ENCODE results near the gene GLB1L. TPM values are rescaled to one million over a fixed set of nuclear protein-coding genes. Genes with fewer than 3 reads are reported as not detected.
A peak's percentile ranks its signal among the peaks of the same experiment; 100 is the strongest.
"Not testable (repeated sequence)": the region's sequence is repeated elsewhere in the genome, so short reads cannot be mapped to it uniquely, and the experiment has no call there.

GLB1L gene
- total and polyA plus RNA-seq, 2 of the 8 experiments (the other 6 are each of a cell fraction or from before 2014, with no cell fraction given): 3.7 to 4.0 TPM

GRCh38 chr2:219258942-219259341 lies 13.7 kb upstream of the GLB1L start:
- not testable (repeated sequence) for H3K4me3 ChIP-seq (ENCODE audit: extremely low read depth in 1 of 4, insufficient read depth in 2 of 4, low read depth in 3 of 4, low read length in 4 of 4)

More at GRCh38 chr2:219258942-219259341, 13.7 kb upstream of the GLB1L start:
- H3K4me2 ChIP-seq (ENCODE audit: insufficient read depth in 1 of 2, low read depth in 2 of 2, low read length in 2 of 2); H2AFZ ChIP-seq (ENCODE audit: low read length); H3K79me1 ChIP-seq (ENCODE audit: low read depth, low read length); H2BK20ac ChIP-seq (ENCODE audit: low read length); H3K36me3 ChIP-seq (ENCODE audit: control insufficient read depth in 2 of 4, insufficient read depth in 4 of 4, low read length in 3 of 4); H3K14ac ChIP-seq (ENCODE audit: insufficient read length); H4K8ac ChIP-seq (ENCODE audit: extremely low read depth, insufficient read depth, low read length); H3K56ac ChIP-seq (replicated peaks; ENCODE audit: insufficient read length, low read depth, low read length); H4K91ac ChIP-seq (replicated peaks; ENCODE audit: insufficient read length, low read length); H3K27ac ChIP-seq (ENCODE audit: low read depth, low read length); H3K79me2 ChIP-seq (ENCODE audit: control insufficient read depth in 1 of 2, insufficient read depth in 2 of 2, low read length in 2 of 2); H3K23ac ChIP-seq (ENCODE audit: insufficient read length); H3K9ac ChIP-seq (replicated peaks in 1 of 4; ENCODE audit: extremely low read depth in 1 of 4, low read depth in 3 of 4, low read length in 3 of 4); H4K20me1 ChIP-seq (replicated peaks in 1 of 2; ENCODE audit: control insufficient read depth in 1 of 2, insufficient read depth in 2 of 2, low read length in 2 of 2); H3K4me1 ChIP-seq (replicated peaks in 1 of 4; ENCODE audit: control insufficient read depth in 3 of 4, insufficient read depth in 4 of 4, low read length in 3 of 4); H2BK5ac ChIP-seq (ENCODE audit: low read depth, low read length); H3K4ac ChIP-seq (replicated peaks; ENCODE audit: insufficient read length, low read depth, low read length); DNase-seq (ENCODE audit: low read depth in 1 of 2, low spot score in 2 of 2); H4K5ac ChIP-seq (ENCODE audit: insufficient read length, low read depth, low read length); H2BK12ac ChIP-seq (ENCODE audit: low read depth, low read length); FAIRE-seq; H3K18ac ChIP-seq (ENCODE audit: extremely low read depth, low read length); H2BK120ac ChIP-seq (replicated peaks; ENCODE audit: low read depth, low read length); H3K23me2 ChIP-seq (ENCODE audit: low read depth, low read length); H3K9me3 ChIP-seq (ENCODE audit: insufficient read depth in 2 of 2, low read depth in 1 of 2, low read length in 1 of 2): not testable (repeated sequence)
- H3K27me3 ChIP-seq (replicated peaks in 1 of 4; ENCODE audit: control insufficient read depth in 3 of 4, extremely low read depth in 1 of 4, insufficient read depth in 3 of 4, low read length in 3 of 4): peaks cover 16 to 30% (median 24%) of the 10 kb centered on the region in 4 experiments
- ChIA-PET CTCF (ENCODE audit: partially characterized antibody) (interaction anchor here (0.7 to 6.5 kb wide), 5 partner anchors 16 to 229 kb away, joined by 3 to 37 read pairs (median 3); partner anchors contain the start of genes ANKZF1 and ATG9A), POLR2A (ENCODE audit: partially characterized antibody) (interaction anchor here (1.0 to 2.1 kb wide), 4 partner anchors 10 to 28 kb away, joined by 3 to 9 read pairs (median 4); partner anchors contain the start of genes DNAJB2, GLB1L and STK16)
- H2AK5ac ChIP-seq (ENCODE audit: low read depth, low read length): 0 out of 2 replicates have a peak overlapping the region, but pooled peaks have one; percentile 65
- 0 out of 2 replicates have a peak overlapping the region, but pooled peaks have one; percentile 92 for H2BK15ac ChIP-seq (ENCODE audit: low read length)
- WGBS, 2 experiments (ENCODE audit: extremely low coverage in 1 of 2, insufficient coverage in 1 of 2, insufficient read length in 1 of 2, insufficient replicate concordance in 2 of 2, low coverage in 1 of 2, low lambda C conversion rate in 2 of 2, missing lambda C conversion rate in 1 of 2): 87% methylated on average over 10 of the region's 10 CpGs; no CpG with 5 or more reads in 1 of the 2 experiments
